Neural cell (in vitro differentiated cells): Measurements from ENCODE around the gene PHOX2A. TPM values are rescaled to one million over a fixed set of nuclear protein-coding genes. Genes with fewer than 3 reads are reported as not detected.

Experiments used
- H2AFZ ChIP-seq: fragments of 200-600, 300-800 bp; sonication (generic), shearing (Covaris generic); 2 replicates; pipeline ENCODE4 v1.6.0; 2014; ENCODE audit warnings: low read depth, mild to moderate bottlenecking, antibody characterized with exemption, low read length, moderate library complexity
- H3F3A ChIP-seq: fragments of 200-600 bp; shearing (Covaris generic); 2 replicates; pipeline ENCODE4 v1.6.1; 2016; ENCODE audit warnings: mild to moderate bottlenecking, moderate library complexity, mixed read lengths, antibody characterized with exemption, low read length; ENCODE audit not compliant: insufficient read depth, poor library complexity, severe bottlenecking
- H3K27ac ChIP-seq: fragments of 200-600, 300-800 bp; sonication (generic), shearing (Covaris generic); 2 replicates; pipeline ENCODE4 v1.5.1; 2014; ENCODE audit warnings: mild to moderate bottlenecking, low read length, moderate library complexity
- H3K27me3 ChIP-seq: fragments of 300-800, 200-600 bp; sonication (generic), shearing (Covaris generic); 2 replicates; pipeline ENCODE4 v1.6.0; 2014; ENCODE audit warnings: mild to moderate bottlenecking, low read depth, low read length, moderate library complexity; ENCODE audit not compliant: insufficient read depth
- H3K36me3 ChIP-seq: fragments of 300-800, 200-600 bp; sonication (generic), shearing (Covaris generic); 2 replicates; pipeline ENCODE4 v1.5.1; 2014; ENCODE audit warnings: mild to moderate bottlenecking, antibody characterized with exemption, low read length, moderate library complexity; ENCODE audit not compliant: insufficient read depth
- H3K4me2 ChIP-seq: fragments of 300-800, 200-600 bp; sonication (generic), shearing (Covaris generic); 2 replicates; pipeline ENCODE4 v1.6.0; 2014; ENCODE audit warnings: mild to moderate bottlenecking, low read length
- H3K4me3 ChIP-seq: fragments of 300-800, 200-600 bp; sonication (generic), shearing (Covaris generic); 2 replicates; pipeline ENCODE4 v1.5.1; 2014; ENCODE audit warnings: mild to moderate bottlenecking, low read length, moderate library complexity
- H3K79me2 ChIP-seq: fragments of 200-600 bp; shearing (Covaris generic); replicated peaks from 2 replicates; pipeline ENCODE4 v1.6.0; 2014; ENCODE audit warnings: mild to moderate bottlenecking, low read length, moderate library complexity; ENCODE audit not compliant: insufficient read depth
- H3K9ac ChIP-seq: fragments of 300-800, 200-600 bp; sonication (generic), shearing (Covaris generic); 2 replicates; pipeline ENCODE4 v1.6.1; 2016; ENCODE audit warnings: mild to moderate bottlenecking, low read length, mixed read lengths
- H3K9me2 ChIP-seq: fragments of 200-600 bp; shearing (Covaris generic); 2 replicates; pipeline ENCODE4 v1.6.1; 2016; ENCODE audit warnings: mild to moderate bottlenecking, low read length, mixed read lengths; ENCODE audit not compliant: insufficient read depth
- H3K9me3 ChIP-seq: fragments of 200-600, 300-800 bp; sonication (generic), shearing (Covaris generic); 2 replicates; pipeline ENCODE4 v1.6.1; 2016; ENCODE audit warnings: mild to moderate bottlenecking, mixed run types, low read length, moderate library complexity, mixed read lengths
- H4K20me1 ChIP-seq: fragments of 200-600 bp; shearing (Covaris generic); 2 replicates; pipeline ENCODE4 v1.6.1; 2016; ENCODE audit warnings: mild to moderate bottlenecking, mixed run types; ENCODE audit not compliant: insufficient read depth
- CTCF ChIP-seq: fragments of 450-650 bp; IDR thresholded peaks from 2 replicates; pipeline ENCODE4 v1.5.1; 2014; ENCODE audit warnings: antibody characterized with exemption, mild to moderate bottlenecking, moderate library complexity; ENCODE audit not compliant: poor library complexity, severe bottlenecking
- EP300 ChIP-seq: fragments of 450-650 bp; conservative IDR thresholded peaks from 2 replicates; pipeline ENCODE4 v1.6.1; 2014; ENCODE audit warnings: antibody characterized with exemption, mild to moderate bottlenecking, moderate library complexity; ENCODE audit not compliant: poor library complexity, severe bottlenecking
- EZH2 ChIP-seq: fragments of 200-600, 300-800 bp; shearing (Covaris generic), sonication (generic); IDR thresholded peaks from 2 replicates; pipeline ENCODE4 v1.6.1; 2014; ENCODE audit warnings: antibody characterized with exemption, low read length, borderline replicate concordance, mild to moderate bottlenecking; ENCODE audit not compliant: insufficient read depth, poor library complexity, severe bottlenecking
- MXI1 ChIP-seq: fragments of 450-650 bp; conservative IDR thresholded peaks from 2 replicates; pipeline ENCODE4 v1.6.1; 2014; ENCODE audit warnings: antibody characterized with exemption, mild to moderate bottlenecking; ENCODE audit not compliant: poor library complexity, severe bottlenecking
- POLR2AphosphoS5 ChIP-seq: IDR thresholded peaks from 2 replicates; pipeline ENCODE4 v1.6.1; 2012
- RAD21 ChIP-seq: fragments of 450-650 bp; conservative IDR thresholded peaks from 2 replicates; pipeline ENCODE4 v1.6.1; 2014; ENCODE audit warnings: antibody characterized with exemption, mild to moderate bottlenecking, moderate library complexity
- REST ChIP-seq: IDR thresholded peaks from 2 replicates; pipeline ENCODE4 v1.6.1; 2012; ENCODE audit warnings: borderline replicate concordance
- SMC3 ChIP-seq: fragments of 450-650 bp; conservative IDR thresholded peaks from 2 replicates; pipeline ENCODE4 v1.6.1; 2014; ENCODE audit warnings: antibody characterized with exemption, mild to moderate bottlenecking, moderate library complexity; ENCODE audit not compliant: poor library complexity
- polyA plus RNA-seq: library from polyadenylated mRNA; depleted of rRNA; stranded (reverse); fragments of >200 nt; gene quantifications from 2 replicates; pipeline ENCODE4 v1.2.3, GENCODE V29; 2014

Gene PHOX2A
- polyA plus RNA-seq, 1 donor from 2014 or later: not detected

GRCh38 chr11:72220696-72221363 is 23.1 kb downstream of the PHOX2A start:
- no peak for TF ChIP-seq CTCF
- Histone ChIP-seq H3K4me2 (no peak overlapping the region), H3K27ac (no peak overlapping the region), H2AFZ (no peak overlapping the region), H3F3A (no peaks in the 10 kb centered on the region), H3K79me2 (peaks cover 9% of the 10 kb centered on the region), H3K4me3 (no peak overlapping the region), H4K20me1 (no peaks in the 10 kb centered on the region), H3K9me3 (no peaks in the 10 kb centered on the region), H3K36me3 (no peaks in the 10 kb centered on the region), H3K9ac (no peak overlapping the region), H3K27me3 (peaks cover 34% of the 10 kb centered on the region), H3K9me2 (no peaks in the 10 kb centered on the region)

- Histone ChIP-seq H3K9me3 (no peaks in the 10 kb centered on the region), H3K27ac (no peak overlapping the region), H3K36me3 (no peaks in the 10 kb centered on the region), H3K9ac (no peak overlapping the region), H4K20me1 (no peaks in the 10 kb centered on the region), H3K4me3 (no peak overlapping the region), H3K79me2 (no peaks in the 10 kb centered on the region), H3K27me3 (peaks cover 12% of the 10 kb centered on the region), H3F3A (no peaks in the 10 kb centered on the region), H3K4me2 (no peak overlapping the region), H2AFZ (no peak overlapping the region), H3K9me2 (no peaks in the 10 kb centered on the region)
- TF ChIP-seq SMC3 (no peak), REST (no peak), POLR2AphosphoS5 (no peak), EP300 (no peak)
These were observed 25.7 kb downstream of the PHOX2A start for GRCh38 chr11:72218251-72218745.

GRCh38 chr11:72217841-72218240 is 26.1 kb downstream of the PHOX2A start:
- Histone ChIP-seq H3K9me3 (no peaks in the 10 kb centered on the region), H3K79me2 (no peaks in the 10 kb centered on the region), H3K36me3 (no peaks in the 10 kb centered on the region), H3K27me3 (peaks cover 7% of the 10 kb centered on the region), H3F3A (no peaks in the 10 kb centered on the region), H3K9ac (no peak overlapping the region), H3K27ac (no peak overlapping the region), H4K20me1 (no peaks in the 10 kb centered on the region), H3K9me2 (no peaks in the 10 kb centered on the region), H3K4me2 (no peak overlapping the region), H2AFZ (no peak overlapping the region), H3K4me3 (no peak overlapping the region)
- no peak for TF ChIP-seq RAD21
- no peak for TF ChIP-seq MXI1
- TF ChIP-seq SMC3: no peak
- TF ChIP-seq EZH2: no peak
- no peak for TF ChIP-seq REST
- TF ChIP-seq CTCF: no peak
